M059J (cell line): ENCODE data around the gene RNASET2. TPM values are rescaled to one million over a fixed set of nuclear protein-coding genes. Genes with fewer than 3 reads are reported as not detected.

Source experiments
- DNase-seq: peaks from one replicate; pipeline ENCODE4 v3.0.0-alpha.2; 2012; ENCODE audit warnings: low read depth
- total RNA-seq: library from RNA; depleted of rRNA; stranded (reverse); fragments of >200 nt; shearing (Covaris generic); gene quantifications from 2 replicates; pipeline ENCODE4 v1.2.3, GENCODE V29; 2014; rRNA removed

RNASET2 gene, protein sequence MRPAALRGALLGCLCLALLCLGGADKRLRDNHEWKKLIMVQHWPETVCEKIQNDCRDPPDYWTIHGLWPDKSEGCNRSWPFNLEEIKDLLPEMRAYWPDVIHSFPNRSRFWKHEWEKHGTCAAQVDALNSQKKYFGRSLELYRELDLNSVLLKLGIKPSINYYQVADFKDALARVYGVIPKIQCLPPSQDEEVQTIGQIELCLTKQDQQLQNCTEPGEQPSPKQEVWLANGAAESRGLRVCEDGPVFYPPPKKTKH
- 31.7 and 33.3 TPM in 2 replicates for total RNA-seq

DNA sequence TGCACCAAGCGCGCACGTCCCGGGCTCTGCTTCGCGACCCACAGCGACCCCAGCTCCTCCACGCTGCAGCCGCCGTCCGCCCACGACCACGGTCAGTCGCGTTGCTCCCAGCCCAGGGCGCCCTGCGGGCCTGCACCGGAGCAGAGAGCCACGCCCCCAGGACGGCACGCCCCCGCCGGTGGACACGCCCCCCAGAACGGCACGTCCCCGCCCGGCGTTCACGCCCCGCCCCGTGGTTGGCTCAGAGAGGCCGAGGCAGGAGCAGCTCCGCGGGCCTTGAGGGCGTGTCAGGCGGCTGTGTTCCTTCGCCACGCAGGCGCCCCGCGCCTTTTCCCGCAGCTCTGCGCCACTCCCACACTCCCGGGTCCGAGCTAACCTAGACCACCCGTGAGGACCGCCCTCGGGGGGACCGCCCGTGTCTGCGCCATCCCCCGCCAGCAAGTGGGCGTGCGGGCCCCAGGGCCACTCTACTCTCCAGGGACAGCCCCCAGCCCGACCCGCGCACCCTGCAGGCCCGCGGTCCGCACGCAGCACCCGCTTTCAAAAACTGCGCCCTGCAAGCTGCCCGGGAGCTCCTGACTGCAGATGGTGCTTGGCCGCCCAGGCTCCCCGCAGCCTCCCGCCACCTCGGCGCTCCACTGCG, at the start of gene RNASET2:
RNASET2 (minus strand) TSS at position 107 of the 643 bp plus-strand sequence. CDS start 368 bp downstream, outside the sequence.
- peak; percentile 84 for DNase-seq

DNA sequence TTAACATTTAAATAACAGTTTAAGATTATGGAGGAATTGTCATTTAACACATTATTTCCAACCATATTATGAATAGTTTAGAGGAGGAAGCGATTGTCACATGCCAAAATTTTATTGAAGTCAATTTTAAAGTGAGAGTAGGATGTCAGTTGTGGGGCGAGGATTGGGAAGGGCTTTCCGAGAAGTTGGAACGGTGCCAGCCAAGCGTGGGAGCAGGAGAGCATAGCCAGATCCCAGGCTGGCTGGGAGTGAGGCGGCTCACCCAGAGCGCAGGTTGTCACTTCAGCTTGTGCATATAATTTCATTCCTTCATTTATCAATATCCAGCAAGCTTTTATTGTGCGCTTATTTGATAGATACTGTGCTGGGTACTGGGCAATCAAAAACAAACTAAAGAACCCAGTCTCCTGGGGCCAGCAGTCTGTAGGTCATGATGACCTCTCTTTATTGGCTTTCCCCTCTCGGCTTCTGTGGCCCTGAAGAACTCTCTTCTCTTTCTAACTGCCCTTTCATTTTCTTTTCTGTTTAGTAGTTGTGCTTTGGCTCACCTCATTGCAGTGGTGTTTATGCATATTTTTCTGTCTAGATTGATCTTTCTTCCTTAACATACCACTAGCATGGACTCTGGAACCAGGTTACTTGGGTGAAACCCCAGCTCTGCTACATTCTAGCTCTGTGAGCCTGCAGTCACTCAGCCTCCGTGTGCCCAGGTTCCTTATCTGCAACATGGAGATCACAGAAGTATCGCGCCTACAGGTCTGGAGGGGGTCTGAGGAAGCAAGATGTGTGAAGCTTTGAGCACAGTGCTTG, 49.2 kb upstream of the RNASET2 start:
- no peak for DNase-seq

DNA sequence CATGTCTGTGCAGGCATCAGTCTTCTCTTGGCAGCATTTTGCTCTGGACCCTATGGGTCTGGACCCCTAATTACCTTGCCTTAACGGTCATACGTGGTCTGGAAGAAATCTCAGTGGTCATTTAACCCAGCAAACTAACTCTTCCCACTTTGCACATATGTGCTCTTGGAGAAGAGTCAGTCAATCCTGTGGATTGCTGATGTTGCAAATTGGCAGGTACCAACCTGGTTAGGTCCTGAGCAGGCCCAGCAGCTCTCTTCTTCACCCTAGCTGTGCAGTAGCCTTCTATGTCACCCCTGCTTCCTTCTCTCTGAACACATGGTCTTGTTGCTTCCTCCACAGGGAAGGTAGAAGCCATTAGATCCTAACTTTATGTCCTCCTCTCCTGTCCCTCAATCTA, 44.4 kb upstream of the RNASET2 start:
- DNase-seq = no peak

DNA sequence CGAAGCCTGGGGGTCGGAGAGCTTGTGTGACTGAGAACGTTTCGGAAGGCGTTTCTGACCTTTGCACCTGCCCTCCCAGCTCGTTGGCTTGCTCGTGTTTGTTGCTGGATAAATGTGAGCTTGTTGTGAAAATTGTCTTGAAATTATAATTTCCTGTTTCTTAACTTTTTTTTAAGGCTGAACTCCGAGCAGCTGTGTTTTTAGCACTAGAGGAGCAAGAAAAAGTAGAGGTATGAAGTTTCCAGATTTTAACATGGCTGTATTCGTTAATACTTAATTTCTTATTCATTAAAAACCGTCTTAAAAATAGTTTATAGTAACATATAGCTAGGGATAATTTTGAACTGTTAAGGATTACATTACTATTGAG, 43.5 kb upstream of the RNASET2 start:
- DNase-seq = peak; percentile 20

DNA sequence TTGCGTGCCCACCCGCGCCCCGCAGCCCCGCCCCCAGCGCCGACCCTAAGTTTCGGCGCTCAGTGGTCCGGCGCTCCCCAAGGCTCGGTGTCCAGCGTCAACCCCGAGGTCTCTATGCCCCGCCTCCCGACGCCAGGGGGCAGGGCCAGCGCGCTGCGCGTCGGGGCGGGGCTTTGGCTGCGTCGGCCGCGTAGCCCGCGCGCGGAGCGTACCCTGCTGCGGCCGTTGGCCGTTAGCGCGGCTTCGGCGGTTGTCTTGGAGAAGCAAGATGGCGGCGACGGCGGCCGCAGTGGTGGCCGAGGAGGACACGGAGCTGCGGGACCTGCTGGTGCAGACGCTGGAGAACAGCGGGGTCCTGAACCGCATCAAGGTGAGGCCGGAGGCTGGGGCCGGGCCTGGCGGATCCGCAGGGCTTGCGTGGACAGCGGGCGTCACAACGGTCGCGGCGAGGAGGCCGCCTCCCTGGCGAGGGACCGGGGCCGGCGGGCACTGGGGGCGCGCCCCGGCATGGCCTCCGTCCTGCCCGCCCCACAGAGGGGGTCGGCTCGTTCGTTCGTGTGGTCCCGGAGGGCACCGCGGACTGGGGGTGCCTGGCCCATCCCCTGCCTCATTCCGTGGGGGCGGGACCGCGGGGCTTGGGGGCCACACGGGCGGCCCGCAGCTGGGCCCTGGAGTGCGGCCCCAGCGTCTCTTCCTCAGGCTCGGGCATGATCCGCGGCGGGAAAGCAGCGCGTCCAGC, 43.0 kb upstream of the RNASET2 start, which contains the start of gene CEP43:
CEP43 (plus strand) TSS at position 253 of the 739 bp plus-strand sequence; CDS start at position 269, 16 bp downstream.
- DNase-seq = peak; percentile 94

DNA sequence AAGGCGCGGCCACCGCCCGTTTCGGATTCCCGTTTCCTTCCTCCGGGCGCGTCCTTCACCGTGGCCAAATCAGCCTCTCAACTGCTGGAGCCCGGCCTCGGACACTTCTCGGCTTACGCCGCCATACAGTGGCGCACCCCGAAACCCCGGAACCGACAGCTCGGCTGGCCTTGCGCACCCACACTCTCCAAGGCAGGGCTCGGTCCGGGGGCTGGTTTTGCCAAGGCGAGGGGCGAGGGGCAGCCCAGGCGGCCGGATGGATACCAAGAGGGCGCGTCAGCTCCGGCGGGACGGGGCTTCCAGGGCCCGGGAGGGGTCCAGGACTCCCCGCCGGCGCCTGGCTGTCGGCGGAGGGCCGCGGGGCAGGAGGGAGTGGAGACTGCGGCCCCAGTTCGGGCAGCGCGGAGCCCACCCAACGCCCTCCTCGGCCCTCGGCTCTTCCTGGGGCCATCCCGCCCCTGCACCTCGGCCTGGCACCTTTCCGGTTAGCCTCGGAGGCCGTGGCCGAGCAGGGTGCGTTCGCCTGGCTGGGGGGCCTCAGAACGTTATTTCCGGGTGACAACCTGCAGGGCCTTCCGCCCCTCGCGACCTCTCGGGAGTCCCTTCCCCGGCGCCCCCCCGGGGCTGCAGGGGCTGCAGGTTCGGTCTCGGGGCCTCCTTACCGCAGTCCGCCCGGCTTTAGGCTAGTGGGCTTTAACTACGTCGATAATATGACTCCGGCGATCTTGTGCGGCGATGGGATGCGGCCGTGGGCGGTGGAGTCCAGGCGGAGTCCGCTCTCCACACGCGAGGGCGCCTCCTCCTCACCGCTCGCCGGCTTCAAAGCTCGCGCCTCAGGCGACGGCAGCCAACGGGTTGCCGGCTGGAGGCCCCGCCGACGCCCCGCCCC, 42.1 kb upstream of the RNASET2 start:
- peak; percentile 32 for DNase-seq

DNA sequence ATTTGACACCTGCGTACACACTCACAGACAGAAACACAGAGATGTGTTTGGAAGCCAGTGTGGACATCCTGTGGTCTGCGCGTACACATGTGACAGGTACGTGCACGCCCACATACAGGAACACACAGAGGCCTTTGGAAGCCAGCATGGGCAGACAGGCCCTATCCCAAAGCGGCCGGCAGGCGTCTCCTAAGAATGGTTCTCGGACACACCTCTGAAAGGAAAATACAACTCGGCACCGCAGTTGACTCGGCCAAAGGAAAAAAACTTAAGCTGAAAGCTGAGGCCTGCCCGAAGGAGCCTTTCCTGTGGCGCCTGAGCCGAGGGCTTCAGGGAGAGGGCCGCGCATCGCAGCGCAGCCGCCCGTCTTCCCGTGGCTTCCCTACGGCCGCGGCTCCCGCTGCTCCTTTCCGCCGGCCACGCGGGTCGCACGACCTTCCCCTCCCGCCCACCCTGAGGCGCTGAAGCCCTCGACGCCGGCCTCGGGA, 41.5 kb upstream of the RNASET2 start:
- peak; percentile 81 for DNase-seq

DNA sequence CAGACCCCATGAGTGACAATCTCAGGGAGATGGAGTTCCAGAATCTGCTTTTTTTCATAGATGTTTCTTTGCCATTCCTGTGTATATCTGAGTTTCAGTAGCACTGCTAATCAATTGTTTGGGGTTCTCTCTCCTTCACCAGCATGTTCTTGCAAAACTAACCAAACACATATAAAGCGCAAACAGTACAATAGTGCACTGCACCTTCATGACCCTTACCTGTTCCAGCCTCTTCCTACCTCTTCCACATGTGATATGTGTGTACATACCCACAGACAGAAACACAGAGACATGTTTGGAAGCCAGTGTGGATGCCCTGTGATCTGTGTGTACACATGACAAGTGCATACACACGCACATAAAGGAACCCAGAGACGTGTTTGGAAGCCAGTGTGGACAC, 41.0 kb upstream of the RNASET2 start:
- no peak for DNase-seq

DNA sequence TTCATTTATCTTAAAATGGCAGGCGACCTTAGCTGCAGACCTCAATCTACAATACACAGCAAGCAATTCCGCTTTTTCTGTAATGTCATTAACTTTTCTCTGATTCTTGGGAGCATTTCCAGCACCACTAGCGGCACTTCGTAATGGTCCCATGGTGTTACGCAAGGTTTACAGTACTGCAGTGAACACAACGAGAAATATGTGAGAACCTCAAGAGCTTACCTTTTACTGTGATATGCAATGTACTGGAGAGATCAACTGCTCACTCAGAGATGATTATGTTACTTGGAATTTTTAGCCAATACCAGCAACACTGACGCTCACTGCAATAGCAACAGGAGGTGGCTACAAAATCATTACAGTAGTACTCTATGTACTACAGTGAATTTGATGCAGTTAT, 40.1 kb upstream of the RNASET2 start:
- peak; percentile 14 for DNase-seq

DNA sequence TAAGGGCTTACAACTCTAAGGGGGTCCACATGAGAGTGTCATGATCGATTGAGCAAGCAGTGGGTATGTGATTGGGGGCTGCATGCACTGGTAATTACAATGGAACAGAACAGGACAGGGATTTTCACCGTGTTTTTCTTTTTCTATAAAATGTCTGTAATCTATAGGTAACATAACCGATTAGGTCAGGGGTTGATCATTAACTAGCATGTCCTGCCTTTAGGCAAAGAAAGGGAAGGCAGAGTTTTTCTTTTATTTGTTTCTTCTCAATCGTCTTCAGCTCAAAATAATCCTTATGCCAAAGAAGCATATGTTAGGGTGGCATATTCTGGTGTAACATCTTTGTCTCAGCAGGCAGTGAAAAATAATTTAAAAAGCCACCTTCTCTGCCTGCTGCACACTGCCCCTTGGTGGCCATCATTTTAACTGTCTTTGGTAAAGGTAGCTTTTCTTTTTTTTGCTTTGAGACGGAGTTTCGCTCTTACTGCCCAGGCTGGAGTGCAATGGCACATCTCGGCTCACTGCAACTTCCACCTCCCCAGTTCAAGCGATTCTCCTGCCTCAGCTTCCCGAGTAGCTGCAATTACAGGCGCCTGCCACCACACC, 33.2 kb upstream of the RNASET2 start:
- peak; percentile 27 for DNase-seq

DNA sequence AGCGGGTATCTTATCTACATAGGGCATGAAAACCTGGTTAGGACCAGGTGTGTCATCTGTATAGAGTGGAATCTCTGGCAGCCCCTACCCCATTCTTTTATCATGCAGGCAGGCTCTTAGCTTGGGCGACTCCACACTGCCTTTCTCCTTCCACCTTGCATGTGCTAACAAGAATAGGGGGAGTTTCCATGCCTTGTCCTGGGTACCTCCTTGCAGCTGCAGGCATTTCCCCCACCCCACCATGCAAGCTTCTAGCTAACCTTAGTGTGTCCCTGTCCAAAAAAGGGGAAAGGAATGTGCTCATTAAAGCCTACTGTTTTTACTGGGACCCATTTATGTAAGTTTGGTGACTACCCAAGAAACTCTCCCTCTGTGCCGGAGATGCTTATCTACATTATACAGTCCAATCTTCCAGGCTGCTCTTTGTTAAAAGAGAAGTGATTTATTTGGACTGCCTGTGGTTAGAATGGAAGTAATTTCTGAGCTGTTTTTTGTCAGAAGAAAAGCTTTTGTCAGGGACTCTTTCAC, 32.4 kb upstream of the RNASET2 start:
- DNase-seq = no peak

DNA sequence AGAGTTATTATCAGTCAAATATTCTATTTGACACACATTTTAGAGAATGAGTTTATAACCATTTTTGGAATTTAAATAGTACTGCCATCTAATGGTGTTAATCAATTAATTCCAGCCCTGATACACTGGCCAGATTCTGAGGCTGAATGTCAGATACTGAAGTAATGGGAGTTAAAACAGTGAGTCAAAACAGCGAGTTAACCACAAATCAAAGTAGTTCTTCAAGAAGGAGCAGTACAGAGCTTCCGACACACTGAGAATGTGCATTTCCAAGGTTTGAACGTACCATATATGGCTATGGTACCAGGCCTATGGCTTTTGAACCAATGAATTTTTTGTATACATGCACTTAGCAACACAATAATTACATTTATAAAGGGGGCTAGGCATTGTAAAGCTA, 31.6 kb upstream of the RNASET2 start:
- DNase-seq = no peak

DNA sequence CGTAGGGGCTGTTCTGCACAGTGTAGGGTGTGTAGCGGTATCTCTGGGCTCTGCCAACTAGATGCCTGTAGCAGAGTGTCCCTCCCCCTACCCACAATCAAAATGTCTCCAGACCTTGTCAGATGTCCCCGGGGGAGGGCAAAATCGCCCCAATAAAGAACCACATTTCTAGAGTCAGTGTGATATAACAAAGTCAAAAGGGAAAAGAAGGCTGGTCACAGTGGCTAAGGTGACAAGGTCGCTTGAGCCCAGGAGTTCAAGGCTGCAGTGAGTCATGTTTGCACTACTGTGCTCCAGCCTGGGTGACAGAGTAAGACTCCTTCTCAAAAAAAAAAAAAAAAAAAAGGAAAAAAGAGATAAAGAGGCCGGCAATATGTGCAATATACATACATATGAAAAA, 31.1 kb upstream of the RNASET2 start:
- no peak for DNase-seq

DNA sequence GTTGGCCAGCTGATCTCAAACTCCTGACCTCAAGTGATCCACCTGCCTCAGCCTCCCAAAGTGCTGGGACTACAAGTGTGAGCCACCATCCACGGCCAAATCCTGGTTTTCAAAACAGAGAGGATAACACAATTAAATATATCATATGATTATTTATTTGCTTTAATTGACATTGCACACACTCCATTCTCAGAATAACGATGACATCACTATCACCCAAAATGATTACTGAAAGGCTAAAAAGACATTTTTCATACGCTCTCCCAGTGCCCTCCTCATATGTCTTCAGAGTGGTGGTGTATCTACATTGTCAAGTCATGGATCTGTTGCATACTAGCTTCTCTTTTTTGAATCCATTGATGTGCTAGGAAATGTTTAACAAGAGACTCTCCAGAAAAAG, 24.4 kb upstream of the RNASET2 start:
- no peak for DNase-seq

DNA sequence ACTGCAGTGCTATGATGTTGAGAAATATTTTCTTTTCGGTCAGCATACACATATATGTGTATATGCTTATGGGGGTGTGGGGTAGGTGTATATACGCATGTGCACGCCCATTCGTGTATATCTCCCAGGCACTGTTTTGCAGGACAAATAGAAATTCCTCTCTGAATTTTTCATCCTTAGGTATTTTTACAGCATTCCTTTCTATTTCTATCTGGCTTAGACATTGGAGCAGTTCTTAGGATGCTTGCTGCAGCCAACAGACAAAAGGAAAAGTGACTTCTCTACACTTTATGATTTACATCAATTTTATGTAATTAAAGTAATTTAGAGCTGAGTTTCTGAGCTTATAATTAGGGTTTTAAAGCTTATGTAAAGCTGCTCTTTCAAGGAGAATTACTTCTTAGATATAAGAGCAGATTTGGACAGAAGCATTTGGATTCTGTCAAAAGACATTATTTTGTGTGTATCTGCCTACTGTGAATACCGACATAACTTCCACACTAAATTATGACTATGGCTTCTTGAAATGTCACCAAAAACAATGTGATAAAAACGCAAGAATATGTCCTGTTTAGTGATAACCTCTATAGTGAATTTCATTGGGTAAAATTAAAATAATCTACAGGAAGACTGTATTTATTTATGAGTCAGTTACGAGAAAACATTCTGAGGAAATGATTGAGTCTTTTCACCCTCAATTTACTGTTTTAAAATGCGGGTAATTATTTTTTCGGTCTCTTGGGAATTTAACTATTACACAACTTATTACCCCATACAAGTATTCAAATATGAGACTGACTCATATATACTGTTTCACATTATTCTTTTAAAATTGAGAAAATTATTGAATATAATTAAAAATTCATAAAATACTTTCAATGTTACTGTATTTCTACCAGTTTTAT, 21.5 kb upstream of the RNASET2 start:
- no peak for DNase-seq

DNA sequence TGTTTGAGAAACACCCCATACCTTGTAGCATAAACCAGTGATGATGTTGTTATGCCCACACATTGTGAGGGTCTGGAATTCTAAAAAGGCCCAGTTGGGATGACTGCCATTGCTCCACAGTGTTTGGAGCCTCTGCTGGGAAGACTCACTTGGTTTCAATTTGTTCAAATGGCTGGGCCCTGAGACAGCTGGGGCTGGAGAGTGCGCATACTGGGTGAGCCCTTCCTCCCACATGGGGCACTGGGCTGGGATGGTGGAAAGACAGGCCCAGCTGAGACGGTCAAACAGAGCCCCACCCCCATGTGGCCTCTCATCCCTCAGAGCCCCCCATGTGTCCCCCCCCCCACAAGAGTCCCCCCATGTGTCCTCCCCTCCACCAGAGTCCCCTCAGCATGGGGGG, 20.3 kb upstream of the RNASET2 start:
- DNase-seq = no peak

DNA sequence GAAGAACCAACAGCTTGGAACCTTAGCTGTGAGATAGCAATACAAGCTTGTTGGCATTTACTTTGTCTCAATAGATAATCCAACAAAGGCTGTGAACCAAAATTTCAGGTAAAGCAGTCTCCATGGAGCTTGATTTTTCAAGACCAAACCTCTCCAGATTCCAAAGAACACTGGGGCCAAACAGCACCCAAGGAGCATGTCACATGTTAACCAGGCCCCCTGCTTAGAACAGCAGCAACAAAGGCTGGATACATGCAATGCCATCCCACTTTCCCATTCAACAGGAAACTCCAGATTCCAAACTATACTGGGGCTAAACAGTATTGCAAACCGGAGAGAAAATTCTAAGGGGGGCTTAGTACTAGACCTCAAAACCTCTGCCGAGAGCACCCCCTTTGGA, 15.8 kb upstream of the RNASET2 start:
- no peak for DNase-seq

DNA sequence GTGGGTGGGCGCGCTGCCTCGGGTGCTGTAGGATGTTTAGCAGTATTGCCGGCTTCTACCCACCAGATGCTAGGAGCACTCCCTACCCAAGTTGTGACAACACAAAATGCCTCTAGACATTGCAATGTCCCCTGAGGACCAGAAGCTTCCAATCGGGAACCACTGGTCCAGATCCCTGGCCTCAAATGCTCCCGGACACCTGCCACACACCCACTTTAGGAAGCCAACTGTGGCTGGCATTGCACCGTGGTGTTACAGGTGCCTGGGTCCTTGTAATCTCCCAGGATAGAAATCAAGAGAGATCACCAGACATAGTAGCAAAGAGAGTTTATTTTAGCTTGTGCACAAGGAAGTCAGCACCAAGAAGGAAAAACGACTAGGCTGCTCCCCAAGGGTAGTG, 14.9 kb upstream of the RNASET2 start:
- no peak for DNase-seq

DNA sequence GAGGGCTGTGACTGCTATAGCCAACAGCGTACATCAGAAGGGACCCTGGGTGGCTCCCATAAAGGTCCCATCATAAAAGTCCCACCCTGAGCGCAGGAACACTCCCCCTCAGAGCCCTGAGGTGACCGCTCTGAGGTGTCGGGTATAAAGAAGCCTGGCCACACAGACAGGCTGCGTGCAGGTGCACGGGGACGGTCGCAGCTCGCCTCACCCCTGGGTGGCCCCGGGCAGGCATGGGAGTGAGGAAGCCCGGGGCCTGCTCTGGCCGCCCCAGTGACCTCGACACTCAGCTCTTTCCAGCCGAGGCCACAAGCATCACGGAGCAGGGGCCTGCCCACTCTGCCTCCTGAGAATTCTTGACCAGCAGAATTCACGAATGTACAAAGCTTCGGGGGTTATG, 14.4 kb upstream of the RNASET2 start:
- no peak for DNase-seq
